Astrocyte (in vitro differentiated cells and primary cell): ENCODE results near the gene ADARB2.
"Not testable (repeated sequence)": the region's sequence is repeated elsewhere in the genome, so short reads cannot be mapped to it uniquely, and the experiment has no call there.

Experiments used
- EZH2 ChIP-seq: IDR thresholded peaks from 2 replicates; pipeline ENCODE4 v1.6.1; 2012; ENCODE audit warnings: mild to moderate bottlenecking, low read length, inconsistent platforms; ENCODE audit not compliant: insufficient read depth
- TF ChIP-seq, protein P1 (sequence below): IDR thresholded peaks from 2 replicates; pipeline ENCODE4 v1.5.1; 2011; ENCODE audit warnings: low read depth, mild to moderate bottlenecking, inconsistent platforms, low read length, moderate library complexity; ENCODE audit not compliant: insufficient read depth

DNA sequence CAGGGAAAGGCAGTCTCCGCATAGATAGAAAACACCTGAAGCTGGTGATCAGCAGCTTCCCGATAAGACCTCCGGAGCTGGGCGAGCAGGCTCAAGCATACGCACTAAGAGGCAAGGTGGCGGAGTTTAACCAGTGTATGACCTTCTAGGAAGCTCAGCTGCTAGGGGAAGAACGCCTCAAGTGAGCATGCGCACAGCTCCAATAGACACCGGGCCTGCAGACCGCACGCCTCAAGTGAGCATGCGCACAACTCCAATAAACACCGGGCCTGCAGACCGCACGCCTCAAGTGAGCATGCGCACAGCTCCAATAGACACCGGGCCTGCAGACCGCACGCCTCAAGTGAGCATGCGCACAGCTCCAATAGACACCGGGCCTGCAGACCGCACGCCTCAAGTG lies 35.9 kb upstream of the ADARB2 start:
- TF ChIP-seq, protein P1, sequence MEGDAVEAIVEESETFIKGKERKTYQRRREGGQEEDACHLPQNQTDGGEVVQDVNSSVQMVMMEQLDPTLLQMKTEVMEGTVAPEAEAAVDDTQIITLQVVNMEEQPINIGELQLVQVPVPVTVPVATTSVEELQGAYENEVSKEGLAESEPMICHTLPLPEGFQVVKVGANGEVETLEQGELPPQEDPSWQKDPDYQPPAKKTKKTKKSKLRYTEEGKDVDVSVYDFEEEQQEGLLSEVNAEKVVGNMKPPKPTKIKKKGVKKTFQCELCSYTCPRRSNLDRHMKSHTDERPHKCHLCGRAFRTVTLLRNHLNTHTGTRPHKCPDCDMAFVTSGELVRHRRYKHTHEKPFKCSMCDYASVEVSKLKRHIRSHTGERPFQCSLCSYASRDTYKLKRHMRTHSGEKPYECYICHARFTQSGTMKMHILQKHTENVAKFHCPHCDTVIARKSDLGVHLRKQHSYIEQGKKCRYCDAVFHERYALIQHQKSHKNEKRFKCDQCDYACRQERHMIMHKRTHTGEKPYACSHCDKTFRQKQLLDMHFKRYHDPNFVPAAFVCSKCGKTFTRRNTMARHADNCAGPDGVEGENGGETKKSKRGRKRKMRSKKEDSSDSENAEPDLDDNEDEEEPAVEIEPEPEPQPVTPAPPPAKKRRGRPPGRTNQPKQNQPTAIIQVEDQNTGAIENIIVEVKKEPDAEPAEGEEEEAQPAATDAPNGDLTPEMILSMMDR: not testable (repeated sequence)
- TF ChIP-seq EZH2: not testable (repeated sequence)
